Ishikawa (cell line): ENCODE results near the gene NPAS2.

Experiments
- CEBPB ChIP-seq: IDR thresholded peaks from 2 replicates; pipeline ENCODE4 v1.6.1; 2012
- CREB1 ChIP-seq: IDR thresholded peaks from 2 replicates; pipeline ENCODE4 v1.6.1; 2012; ENCODE audit warnings: low read depth
- EGR1 ChIP-seq: IDR thresholded peaks from 2 replicates; pipeline ENCODE4 v1.6.1; 2012
- EP300 ChIP-seq: IDR thresholded peaks from 2 replicates; pipeline ENCODE4 v1.6.1; 2012; ENCODE audit warnings: borderline replicate concordance
- FOXM1 ChIP-seq: IDR thresholded peaks from 2 replicates; pipeline ENCODE4 v1.6.1; 2012; ENCODE audit warnings: low read depth, borderline replicate concordance
- NFIC ChIP-seq: IDR thresholded peaks from 2 replicates; pipeline ENCODE4 v1.6.1; 2012
- RAD21 ChIP-seq: IDR thresholded peaks from 2 replicates; pipeline ENCODE4 v1.6.1; 2012; ENCODE audit warnings: low read depth
- TAF1 ChIP-seq: IDR thresholded peaks from 2 replicates; pipeline ENCODE4 v1.6.1; 2012; ENCODE audit warnings: low read depth, mild to moderate bottlenecking
- TCF12 ChIP-seq: IDR thresholded peaks from 2 replicates; pipeline ENCODE4 v1.6.1; 2012; ENCODE audit warnings: low read depth
- YY1 ChIP-seq: IDR thresholded peaks from 2 replicates; pipeline ENCODE4 v1.6.1; 2012; ENCODE audit warnings: low read depth
- ZBTB7A ChIP-seq: IDR thresholded peaks from 2 replicates; pipeline ENCODE4 v1.6.1; 2012; ENCODE audit warnings: low read depth
- TF ChIP-seq, protein P1 (sequence below): IDR thresholded peaks from 2 replicates; pipeline ENCODE4 v1.6.1; 2012
- TF ChIP-seq, protein P2 (sequence below): IDR thresholded peaks from 2 replicates; pipeline ENCODE4 v1.6.1; 2012; ENCODE audit warnings: low read depth, mild to moderate bottlenecking
- TF ChIP-seq, protein P3 (sequence below): IDR thresholded peaks from 2 replicates; pipeline ENCODE4 v1.6.1; 2012

DNA sequence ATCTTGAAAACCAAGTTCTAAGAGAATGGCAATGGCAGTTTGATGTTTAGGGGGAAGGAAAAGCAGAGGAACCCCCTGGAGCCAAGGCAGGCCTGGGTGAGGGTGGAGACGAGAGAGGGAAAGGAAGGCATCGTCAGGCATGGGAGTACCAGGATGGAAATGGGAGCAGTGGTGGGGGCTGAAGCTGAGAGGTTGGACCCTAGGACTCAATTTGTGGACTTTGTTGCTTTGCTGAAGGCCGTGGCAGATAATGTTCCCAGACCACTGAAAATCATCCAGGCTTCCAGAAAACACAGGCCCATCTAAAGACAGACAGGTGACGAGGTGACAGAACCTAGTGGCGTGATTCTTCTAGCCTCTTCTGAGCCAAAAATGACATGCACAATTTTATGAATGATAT lies 4.9 kb downstream of the NPAS2 start:
- TF ChIP-seq ZBTB7A (no peak), TCF12 (no peak), EP300 (no peak), TAF1 (no peak), FOXM1 (no peak), CEBPB (no peak), YY1 (no peak), NFIC (no peak), CREB1 (no peak), RAD21 (no peak), EGR1 (no peak)
- TF ChIP-seq, protein P1, sequence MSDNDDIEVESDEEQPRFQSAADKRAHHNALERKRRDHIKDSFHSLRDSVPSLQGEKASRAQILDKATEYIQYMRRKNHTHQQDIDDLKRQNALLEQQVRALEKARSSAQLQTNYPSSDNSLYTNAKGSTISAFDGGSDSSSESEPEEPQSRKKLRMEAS, result no peak
- TF ChIP-seq, protein P2, sequence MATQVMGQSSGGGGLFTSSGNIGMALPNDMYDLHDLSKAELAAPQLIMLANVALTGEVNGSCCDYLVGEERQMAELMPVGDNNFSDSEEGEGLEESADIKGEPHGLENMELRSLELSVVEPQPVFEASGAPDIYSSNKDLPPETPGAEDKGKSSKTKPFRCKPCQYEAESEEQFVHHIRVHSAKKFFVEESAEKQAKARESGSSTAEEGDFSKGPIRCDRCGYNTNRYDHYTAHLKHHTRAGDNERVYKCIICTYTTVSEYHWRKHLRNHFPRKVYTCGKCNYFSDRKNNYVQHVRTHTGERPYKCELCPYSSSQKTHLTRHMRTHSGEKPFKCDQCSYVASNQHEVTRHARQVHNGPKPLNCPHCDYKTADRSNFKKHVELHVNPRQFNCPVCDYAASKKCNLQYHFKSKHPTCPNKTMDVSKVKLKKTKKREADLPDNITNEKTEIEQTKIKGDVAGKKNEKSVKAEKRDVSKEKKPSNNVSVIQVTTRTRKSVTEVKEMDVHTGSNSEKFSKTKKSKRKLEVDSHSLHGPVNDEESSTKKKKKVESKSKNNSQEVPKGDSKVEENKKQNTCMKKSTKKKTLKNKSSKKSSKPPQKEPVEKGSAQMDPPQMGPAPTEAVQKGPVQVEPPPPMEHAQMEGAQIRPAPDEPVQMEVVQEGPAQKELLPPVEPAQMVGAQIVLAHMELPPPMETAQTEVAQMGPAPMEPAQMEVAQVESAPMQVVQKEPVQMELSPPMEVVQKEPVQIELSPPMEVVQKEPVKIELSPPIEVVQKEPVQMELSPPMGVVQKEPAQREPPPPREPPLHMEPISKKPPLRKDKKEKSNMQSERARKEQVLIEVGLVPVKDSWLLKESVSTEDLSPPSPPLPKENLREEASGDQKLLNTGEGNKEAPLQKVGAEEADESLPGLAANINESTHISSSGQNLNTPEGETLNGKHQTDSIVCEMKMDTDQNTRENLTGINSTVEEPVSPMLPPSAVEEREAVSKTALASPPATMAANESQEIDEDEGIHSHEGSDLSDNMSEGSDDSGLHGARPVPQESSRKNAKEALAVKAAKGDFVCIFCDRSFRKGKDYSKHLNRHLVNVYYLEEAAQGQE, result no peak
- TF ChIP-seq, protein P3, sequence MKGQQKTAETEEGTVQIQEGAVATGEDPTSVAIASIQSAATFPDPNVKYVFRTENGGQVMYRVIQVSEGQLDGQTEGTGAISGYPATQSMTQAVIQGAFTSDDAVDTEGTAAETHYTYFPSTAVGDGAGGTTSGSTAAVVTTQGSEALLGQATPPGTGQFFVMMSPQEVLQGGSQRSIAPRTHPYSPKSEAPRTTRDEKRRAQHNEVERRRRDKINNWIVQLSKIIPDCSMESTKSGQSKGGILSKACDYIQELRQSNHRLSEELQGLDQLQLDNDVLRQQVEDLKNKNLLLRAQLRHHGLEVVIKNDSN, result no peak
